ENCODE measurements around the gene NBDY.

DNA sequence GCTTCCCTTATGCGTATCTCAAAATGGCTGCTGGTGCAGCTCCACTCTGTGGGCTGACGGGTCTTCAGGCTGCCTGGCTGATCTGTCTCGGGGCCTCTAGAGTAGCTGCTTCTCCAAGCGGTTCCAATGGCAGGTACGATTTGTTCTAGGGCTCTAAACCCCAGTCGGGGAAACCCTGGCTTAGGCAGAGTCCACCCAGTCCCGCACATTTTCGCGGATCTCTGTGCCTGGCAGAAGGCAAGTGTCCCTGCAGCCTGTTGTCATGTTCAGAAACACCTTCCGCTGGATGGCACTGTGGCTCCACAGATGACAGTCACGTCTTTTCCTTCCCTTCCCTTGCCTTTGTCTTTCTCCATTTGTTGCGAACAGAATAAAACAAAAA is 54.4 kb downstream of the NBDY start:
- TF ChIP-seq, protein P1, sequence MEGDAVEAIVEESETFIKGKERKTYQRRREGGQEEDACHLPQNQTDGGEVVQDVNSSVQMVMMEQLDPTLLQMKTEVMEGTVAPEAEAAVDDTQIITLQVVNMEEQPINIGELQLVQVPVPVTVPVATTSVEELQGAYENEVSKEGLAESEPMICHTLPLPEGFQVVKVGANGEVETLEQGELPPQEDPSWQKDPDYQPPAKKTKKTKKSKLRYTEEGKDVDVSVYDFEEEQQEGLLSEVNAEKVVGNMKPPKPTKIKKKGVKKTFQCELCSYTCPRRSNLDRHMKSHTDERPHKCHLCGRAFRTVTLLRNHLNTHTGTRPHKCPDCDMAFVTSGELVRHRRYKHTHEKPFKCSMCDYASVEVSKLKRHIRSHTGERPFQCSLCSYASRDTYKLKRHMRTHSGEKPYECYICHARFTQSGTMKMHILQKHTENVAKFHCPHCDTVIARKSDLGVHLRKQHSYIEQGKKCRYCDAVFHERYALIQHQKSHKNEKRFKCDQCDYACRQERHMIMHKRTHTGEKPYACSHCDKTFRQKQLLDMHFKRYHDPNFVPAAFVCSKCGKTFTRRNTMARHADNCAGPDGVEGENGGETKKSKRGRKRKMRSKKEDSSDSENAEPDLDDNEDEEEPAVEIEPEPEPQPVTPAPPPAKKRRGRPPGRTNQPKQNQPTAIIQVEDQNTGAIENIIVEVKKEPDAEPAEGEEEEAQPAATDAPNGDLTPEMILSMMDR (conservative IDR thresholded peaks at IDR 0.05; ENCODE audit: low read length) = no peak
- TF ChIP-seq EZH2phosphoT487 (IDR thresholded peaks at IDR 0.05; ENCODE audit: borderline replicate concordance, low read depth, low read length) = no peak
